HG03571 (cell line): ENCODE measurements around the gene ZBTB4.
"Not testable (repeated sequence)": the region's sequence is repeated elsewhere in the genome, so short reads cannot be mapped to it uniquely, and the experiment has no call there.

Experiments
- ATAC-seq: cut with Tn5 transposase; IDR thresholded peaks from one replicate; pipeline ENCODE4 v1.9.1; 2021; ENCODE audit not compliant: unreplicated experiment

The ZBTB4 gene

DNA sequence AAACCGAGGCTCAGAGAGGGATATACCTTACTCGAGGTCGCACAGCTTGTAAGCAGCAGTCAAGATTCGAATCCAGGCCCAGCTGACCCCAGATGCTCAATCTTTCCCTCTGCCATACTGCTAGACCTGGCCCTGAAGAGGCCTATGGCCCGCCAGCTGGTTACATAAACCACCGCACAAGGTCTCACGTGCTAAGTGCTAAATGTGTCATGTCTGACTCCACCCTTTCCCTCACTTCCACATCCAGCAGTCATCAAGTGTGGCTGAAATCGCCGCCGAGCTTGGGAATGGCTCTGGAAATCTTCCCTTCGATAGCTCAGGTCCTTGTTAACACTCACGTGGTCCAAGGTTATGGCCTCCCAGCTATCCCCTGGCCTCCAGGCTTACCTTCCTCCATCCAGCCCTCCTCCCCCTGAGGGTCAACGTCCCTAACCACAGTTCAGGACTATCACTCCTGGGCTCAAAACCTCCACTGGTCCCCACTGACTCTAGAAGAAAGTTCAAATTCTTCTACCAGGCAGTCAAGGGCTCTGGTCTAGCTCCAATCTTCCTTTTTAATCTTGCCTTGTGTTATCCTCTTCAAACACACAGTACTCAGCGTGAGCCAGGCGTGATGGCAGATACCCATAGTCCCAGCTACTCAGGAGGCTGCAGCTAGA, 3.5 kb downstream of the ZBTB4 start:
- ATAC-seq: no peak

DNA sequence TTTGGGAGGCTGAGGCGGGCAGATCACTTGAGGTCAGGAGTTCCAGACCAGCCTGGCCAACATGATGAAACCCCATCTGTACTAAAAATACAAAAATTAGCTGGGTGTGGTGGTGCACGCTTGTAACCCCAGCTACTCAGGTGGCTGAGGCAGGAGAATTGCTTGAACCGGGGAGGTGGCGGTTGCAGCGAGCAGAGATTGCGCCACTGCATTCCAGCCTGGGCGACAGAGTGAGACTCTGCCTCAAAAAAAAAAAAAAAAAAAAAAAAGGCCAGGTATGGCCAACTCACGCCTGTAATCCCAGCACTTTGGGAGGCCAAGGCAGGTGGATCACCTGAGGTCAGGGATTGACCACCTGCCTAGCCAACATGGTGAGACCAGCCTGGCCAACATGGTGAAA, 4.7 kb downstream of the ZBTB4 start:
- ATAC-seq: not testable (repeated sequence)

DNA sequence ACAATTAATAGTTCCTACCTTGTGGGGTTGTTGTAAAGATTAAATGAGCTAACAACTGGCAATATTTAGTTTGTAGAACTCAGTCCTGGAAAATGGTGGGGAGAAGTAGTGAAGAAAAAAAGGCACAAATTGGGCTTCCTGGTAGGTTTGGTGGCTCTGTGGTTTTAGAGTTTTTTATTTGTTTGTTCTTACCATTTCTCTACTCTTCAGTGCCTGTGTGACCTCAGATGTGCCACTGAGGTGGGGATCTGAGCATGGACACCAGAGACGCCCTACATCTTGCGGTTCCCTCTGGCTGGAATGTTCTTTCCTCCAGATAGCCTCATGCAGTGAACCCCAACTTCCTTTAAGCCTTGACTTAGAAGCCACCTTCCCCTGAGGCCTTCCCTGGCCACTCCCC, 7.7 kb downstream of the ZBTB4 start:
- no peak for ATAC-seq

DNA sequence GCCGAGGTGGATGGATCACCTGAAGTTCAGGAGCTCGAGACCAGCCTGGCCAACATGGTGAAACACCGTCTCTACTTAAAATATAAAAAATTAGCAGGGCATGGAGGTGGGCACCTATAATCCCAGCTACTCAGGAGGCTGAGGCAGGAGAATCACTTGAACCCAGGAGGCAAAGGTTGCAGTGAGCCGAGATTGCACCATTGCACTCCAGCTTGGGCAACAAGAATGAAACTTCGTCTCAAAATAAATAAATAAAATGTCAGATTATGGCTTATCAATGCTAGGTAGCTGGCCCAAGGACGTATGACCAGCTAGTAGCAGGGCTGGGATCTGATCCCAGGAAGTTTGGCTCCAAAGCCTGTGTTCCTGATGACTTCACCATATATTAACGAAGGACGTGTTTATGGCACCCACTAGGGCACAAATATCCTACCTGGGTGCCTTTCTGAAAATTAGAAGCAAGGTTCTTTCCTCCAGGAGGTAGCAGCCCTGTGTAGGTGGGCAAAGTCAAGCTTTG, 8.9 kb downstream of the ZBTB4 start:
- not testable (repeated sequence) for ATAC-seq

DNA sequence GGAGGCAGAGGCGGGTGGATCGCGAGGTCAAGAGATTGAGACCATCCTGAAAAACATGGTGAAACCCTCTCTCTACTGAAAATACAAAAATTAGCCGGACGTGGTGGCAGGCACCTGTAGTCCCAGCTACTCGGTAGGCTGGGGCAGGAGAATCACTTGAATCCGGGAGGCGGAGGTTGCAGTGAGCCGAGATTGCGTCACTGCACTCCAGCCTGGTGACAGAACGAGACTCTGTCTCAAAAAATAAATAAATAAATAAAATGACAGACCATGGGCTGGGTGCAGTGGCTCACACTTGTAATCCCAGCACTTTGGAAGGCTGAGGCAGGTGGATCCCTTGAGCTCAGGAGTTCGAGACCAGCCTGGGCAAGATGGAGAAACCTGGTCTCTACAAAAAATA, 9.6 kb downstream of the ZBTB4 start:
- ATAC-seq: not testable (repeated sequence)

DNA sequence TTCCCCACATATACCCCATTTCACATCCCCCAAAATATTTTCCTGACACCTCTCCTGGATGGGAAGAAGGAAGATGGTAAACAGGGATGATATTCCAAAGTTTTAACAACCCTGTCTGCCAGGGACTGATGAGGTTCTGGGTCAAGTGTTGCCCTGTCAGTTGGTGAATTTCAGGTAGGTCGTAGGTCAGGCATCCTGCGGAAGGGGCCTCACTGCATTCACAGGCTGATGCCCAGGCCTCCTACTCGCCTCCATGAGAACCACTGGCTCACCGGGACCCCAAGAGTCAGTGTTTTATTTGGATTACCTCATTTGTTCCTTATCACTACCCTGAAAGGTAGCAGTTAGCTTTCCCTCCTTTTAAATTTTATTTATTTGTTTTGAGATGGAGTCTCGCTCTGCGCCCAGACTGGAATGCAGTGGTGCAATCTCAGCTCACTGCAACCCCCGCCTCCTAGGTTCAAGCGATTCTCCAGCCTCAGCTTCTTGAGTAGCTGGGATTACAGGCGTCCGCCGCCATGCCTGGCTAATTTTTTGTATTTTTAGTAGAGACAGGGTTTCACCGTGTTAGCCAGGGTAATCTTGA, 10.5 kb downstream of the ZBTB4 start:
- no peak for ATAC-seq

DNA sequence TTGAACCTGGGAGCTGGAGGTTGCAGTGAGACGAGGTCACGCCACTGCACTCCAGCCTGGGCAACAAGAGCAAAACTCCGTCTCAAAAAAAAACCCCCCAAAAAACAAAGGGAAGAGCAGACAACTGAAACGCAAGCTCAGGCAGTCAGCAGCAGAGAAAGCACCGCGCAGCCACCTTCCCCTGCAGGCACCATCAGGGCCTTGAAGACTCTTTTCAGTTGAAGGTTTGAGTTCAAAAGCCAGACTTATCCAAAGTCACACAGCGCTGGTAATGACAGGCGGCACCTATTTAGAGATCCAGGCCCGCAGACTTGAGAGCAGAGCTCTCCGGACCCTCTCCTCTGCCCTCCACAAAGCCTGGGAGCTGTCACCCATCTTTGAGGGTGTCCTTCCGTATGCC, 11.1 kb downstream of the ZBTB4 start:
- no peak for ATAC-seq

DNA sequence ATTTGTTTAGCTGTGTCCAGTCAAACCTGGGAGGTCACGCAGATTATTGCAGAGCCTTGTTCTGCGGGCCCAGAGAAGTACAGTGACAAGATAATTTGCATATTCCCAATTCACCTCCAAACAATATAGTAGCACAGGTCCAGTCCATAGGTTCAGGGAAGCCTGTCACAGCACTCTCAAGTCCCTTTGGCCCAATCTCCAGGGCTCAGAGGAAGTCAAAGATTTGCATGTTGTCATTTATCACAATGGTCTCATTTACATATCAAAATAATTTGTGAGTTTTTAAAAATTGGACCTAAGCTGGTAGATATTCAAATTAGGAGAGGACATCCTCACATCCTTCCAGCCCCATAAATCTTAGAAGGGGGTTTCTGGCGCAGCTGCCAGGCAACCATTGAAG, 11.9 kb downstream of the ZBTB4 start:
- ATAC-seq: no peak

DNA sequence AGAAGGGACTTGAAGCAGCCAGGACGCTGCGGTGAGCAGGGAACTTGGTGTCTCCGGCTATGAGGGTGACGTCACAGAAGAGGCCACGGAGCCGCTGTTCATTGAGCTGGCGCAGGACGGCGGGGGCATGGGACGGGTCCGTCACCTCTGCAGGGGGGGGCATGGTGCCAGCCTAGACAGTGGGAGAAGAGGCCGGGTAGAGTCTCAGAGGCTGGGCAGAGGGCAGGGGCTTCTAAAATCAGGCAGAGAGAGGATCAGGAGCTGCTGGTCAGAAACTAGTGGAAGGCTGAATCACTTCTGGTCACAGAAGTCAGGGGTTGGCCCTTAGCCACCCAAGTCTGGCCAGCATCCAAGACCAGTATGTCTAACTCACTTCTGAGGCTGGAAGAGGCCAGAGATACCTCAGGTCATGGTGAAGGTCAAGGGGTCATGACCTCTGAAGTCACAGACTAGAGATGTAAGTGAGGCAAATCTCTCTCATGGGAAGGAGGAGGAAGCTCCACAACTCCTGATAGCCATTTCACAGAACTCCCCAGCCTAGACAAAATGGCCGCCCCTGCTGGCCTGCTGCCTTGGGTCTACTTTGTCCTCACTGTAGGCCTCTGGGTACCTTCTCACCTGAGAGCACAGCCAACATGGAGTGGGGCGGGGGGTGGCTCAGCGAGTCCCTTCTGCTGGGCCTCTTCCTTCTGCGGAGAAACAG, 12.6 kb downstream of the ZBTB4 start:
- no peak for ATAC-seq

DNA sequence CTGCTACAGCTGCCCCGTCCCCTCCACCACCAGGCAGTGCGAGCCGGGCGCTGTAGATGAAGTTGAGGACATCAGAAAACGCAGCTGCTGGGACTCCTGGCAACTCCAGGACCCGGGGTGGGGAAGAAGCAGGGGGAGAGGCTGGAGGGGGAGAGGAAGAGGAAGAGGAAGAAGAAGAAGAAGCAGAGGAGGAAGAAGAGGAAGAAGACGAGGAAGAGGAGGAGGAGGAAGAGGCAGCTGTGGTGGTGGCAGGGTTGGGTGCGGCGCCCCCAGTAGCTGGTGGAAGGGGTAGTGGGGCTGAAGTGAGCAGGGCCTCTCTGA, 13.2 kb downstream of the ZBTB4 start:
- ATAC-seq: no peak

DNA sequence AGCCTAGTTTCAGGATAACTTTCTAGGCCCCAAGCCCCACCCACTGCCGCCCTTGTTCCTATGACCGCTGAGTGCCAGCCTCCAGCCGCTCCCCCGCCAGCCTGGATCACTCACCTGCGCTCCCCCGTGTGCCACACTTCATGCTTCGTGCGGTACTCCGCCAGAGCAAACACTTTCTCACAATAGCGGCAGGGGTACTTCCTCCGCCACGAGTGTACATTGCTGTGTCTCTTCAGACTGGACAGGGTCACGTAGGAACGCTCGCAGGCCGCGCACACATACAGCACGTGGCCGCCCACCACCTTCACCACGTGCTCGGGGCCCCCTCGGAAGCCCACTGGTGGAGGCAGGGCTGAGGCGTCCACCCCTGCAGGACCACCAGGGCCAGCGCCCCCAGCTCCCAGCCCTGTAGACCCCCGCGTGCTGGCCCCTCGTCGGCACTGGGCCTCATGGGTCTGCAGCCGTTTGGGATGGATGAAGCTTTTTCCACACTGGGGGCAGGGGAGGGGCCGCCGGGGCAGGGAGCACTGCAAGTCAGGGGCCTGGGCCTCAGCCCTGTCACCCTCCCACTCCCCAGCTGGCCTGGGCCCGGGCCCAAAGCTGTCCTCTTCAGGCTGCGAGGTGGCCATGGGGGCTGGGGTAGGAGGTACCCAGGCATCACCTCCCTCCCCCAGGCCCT, 13.7 kb downstream of the ZBTB4 start:
- no peak for ATAC-seq

DNA sequence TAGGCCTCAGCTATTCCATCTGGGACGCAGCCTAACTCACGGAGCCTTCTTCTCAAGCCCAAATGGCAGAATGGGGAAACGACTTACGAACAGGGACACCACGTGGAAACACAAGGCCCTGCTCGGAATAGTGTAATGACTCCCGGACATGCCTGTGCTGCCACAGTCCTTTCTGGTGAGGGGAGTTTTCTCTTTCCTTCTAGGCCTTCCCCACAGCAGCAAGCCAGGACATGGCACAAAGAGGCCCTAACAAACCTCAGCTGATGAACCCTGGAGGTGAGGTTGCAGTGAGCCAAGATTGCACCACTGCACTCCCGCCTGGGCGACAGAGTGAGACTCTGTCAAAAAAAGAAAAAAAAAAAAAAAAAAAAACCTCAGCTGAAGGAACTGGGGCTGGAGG, 15.3 kb downstream of the ZBTB4 start:
- no peak for ATAC-seq

DNA sequence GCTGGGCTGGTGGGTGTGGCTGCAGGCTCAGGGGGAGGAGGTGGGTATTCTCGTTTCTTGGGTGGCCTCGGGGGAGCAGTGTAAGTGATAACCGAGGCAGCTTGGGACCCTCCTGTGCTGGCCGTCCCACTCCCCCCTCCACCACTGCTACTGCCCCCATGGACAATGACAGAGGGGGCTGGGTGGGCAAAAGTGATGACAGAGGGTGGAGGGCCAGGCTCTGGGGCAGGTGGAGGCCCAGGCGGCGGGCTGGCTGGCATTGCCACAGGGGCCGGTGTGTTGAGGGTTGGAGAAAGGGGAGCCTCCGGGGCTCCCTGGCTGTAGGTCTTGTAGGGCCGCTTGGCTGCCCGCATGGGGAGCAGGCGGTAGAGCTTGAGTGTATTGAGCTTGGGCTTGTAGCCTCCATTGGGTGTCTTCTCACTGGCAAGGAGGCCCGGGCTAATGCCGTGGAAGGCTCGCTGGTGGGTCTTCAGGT, 16.0 kb downstream of the ZBTB4 start:
- ATAC-seq: no peak

DNA sequence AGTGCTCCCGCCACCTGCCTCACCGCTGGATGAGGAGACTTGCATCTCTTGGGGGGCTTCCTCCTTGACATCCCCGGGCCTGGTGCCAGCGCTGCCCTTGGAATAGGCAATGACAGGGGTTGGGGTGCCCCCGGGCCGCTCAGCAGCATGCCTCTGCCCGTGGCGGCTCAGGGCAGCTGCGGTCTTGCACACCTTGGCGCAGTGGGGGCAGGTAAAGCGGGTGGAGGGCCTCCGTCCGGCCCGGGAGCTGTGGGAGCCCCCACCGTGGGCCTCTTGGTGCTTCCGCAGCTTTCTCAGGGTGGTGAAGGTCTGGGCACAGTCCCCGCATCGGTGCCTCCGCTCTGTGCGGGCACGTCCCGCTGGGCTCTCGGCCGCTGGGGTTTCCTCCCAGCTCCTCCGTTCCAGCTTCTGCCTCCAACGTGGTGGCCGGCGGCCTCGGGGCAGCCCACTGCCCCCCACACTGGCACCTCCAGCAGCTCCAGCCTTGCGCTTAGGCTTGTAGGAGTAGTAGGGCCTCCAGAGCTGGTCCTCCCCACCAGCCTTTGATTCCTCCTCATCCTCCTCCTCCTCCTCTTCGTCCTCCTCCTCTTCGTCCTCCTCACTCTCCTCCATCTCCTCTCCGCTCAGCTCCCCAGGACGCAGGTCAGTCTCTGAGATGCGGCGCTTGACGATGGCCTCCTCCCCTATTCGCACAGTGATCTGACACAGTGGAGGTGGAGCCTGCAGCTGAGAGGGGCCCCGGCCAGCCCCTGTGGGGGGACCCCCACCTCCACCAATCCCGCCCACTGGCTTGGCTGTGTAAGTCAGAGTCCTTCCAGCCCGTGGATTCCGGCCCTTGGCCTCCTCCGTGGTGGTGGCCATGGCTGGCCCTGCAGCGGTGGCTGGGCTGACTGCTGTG, 16.7 kb downstream of the ZBTB4 start:
- ATAC-seq: no peak

DNA sequence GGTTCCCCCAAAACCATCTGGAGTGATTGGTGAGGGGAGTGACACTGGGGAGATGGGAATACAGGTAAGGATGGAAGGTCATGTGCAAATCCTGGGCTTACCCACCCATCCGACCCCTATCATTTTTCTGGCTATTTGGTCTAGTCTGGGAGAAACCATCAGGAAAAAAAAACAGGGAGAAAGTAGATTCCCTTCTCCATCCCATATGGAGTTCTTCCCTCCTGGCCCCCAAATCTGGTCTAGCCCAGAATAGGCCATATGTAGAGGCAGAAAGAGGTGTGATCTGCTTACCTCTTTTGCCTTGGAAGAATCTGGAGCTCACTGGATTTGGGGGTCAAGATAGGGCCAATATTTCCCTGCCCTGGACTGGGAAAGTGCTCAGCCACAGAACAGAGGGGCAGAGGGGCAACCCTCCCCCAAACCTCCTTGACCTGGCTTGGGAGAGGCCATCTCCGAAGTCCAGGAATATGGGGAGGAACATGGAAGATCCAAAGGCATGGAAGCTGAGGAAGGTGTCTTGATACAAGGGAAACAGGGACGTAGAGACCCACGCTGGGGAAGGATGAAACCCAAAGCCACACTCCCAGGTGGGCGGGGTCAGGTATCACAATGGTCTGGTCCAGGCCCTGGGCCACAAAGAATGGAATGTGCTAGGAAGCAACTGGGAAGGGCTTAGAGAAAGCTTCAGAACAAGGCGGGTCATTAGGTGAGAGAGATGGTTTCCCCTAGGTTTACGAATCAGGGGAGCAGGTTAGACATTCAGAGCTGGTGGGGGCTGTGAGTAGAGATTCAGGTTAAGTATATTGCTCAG, 18.4 kb downstream of the ZBTB4 start:
- ATAC-seq: no peak

DNA sequence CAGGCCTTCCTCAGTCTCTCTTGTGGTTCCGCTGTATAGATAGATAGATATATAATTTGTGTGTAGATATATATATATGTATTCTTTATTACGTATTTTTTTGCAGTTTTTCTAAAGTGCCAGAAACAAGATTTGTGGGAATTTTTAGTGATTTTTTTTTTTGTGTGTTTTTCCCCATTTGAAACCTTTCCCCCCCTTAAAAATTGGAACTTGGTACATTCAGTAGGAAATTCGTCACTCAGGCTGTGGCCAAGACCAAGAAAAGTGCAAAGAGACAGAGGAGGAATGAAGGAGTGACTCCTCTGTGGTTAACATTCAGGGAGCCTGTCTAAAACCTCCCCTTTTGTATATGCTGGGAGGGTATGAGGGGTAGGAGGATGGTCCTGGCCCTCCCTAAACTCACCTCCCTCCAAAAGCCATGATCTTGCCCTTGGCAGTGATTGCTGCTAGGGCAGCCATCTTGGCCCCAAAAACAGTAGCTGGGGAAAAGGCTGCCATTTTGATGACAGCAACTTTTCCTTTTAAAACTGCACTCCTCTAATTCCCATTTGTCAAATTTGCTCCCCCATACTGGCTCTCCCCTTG, 19.4 kb downstream of the ZBTB4 start:
- ATAC-seq: no peak

DNA sequence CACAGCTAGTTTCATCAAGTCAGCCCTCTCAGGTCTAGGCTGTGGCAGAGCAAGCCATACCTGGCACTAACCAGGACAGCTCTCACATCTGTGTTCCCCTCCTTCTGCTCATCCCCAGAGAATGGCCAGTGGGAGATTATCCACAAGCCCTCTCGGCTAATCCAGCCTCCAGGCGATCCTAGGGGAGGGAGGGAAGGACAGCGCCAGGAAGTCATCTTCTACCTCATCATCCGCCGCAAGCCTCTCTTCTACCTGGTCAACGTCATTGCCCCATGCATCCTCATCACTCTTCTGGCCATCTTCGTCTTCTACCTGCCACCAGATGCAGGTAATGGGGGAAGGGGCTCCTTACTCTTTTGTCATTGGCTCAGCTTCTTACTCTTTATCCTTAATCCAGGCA, 31.0 kb downstream of the ZBTB4 start:
- no peak for ATAC-seq

DNA sequence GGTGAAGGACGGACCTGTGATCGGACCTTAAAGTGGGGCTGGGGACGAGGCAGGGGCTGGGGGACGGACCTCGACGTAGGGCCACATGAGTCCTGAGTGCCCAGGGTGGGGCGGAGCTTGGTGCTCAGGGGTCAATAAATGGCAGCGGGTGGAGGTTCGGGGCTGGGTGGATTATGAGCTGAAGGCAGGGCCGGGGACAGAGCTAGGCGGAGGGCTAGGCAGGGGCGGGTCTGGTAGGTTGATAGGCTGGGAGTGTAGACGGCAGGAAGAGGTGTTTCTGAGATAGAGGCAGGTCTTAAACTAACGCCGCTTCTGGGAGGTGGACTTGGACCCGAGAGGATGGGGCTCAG, 33.8 kb downstream of the ZBTB4 start:
- no peak for ATAC-seq
